ENCODE results near the gene UPK3B.
"Not testable (repeated sequence)": the region's sequence is repeated elsewhere in the genome, so short reads cannot be mapped to it uniquely, and the experiment has no call there.

The UPK3B gene

GRCh38 chr7:76509931-76510877 is at the start of gene UPK3B:
UPK3B (plus strand) TSS chr7:76510552; CDS start chr7:76510653, 101 bp downstream.
- no peak for DNase-seq

DNA sequence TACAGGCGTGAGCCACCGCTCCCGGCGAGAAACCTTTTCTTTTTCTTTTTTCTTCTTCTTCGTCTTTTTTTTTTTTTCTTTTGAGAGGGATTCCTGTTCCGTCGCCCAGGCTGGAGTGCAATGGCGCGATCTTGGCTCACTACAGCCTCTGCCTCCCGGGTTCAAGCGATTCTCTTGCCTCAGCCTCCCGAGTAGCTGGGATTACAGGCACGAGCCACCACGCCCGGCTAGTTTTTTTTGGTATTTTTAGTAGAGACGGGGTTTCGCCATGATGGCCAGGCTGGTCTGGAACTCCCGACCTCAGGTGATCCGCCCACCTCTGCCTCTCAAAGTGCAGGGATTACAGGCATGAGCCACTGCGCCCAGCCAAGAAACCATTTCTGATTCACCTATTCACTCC is 49.6 kb upstream of the UPK3B start:
- not testable (repeated sequence) for DNase-seq

DNA sequence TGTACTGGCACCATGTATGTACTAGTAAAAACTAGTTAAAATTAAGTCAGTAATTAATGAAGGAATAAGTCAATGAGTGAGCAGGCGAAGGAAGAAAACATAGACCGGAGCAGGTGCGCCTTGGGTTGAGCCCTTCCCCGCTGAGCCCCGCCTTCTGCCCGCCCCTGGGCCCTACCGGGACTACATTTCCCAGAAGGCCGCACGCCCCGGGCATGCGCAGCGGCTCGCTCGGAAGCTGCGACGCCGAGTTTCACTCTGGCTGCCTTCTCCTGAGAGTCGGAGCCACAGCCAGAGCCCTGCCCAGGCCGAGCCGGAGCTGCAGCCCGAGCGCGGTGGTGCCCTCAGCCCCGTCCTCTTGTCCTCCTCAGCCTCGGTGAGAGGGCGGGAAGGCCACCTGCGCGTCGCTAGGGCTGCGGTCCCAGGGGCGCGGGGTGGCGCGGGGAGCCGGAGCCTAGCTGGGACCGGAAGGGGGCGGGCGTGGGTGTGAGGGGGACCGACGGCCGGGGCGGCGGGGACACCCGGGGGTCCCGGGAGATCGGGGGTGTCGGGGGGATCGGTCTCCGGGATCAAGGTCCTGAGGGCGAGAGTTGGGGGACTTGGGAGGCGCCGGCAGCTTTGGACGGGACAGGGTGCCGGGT is 48.8 kb upstream of the UPK3B start, which contains the start of gene DTX2:
Gene DTX2, plus strand, starts transcription at position 246 of the 638 bp plus-strand sequence. CDS start 18,801 bp downstream, outside the sequence.
- DNase-seq: not testable (repeated sequence)

DNA sequence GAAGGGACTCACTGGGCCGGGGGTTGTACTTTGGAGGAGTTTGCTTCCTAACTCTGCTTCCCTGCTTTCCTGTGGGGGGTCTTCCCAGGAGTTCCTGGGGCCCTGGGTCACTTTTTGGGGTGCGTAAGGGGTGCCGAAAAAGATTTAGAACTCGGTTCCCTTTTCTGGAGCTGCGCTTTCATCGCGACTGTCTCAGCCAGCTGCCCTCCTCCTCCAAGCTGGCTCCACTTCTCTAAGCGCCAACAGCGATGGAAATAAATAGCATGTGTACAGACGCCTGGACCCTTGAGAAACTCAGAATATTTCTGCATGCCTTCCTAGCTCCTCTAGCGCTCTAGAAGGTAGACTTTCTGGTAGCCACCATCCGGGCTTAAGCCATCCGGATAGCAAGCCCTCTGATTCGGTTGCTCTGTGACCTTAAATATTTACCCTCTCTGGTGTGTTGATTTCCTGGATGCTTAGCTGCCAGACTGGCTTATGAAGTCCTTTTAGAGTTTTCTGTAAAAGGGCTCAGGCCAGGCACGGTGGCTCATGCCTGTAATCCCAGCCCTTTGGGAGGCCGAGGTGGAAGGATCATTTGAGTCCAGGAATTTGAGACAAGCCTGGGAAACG is 48.0 kb upstream of the UPK3B start:
- not testable (repeated sequence) for DNase-seq

GRCh38 chr7:76464959-76465358 is 45.4 kb upstream of the UPK3B start:
- not testable (repeated sequence) for DNase-seq

GRCh38 chr7:76465950-76466349 is 44.4 kb upstream of the UPK3B start:
- not testable (repeated sequence) for DNase-seq

- not testable (repeated sequence) for DNase-seq
These were observed 42.5 kb upstream of the UPK3B start for GRCh38 chr7:76467743-76468404.

- DNase-seq: not testable (repeated sequence)
These were observed 38.7 kb upstream of the UPK3B start for GRCh38 chr7:76471556-76472221.

DNA sequence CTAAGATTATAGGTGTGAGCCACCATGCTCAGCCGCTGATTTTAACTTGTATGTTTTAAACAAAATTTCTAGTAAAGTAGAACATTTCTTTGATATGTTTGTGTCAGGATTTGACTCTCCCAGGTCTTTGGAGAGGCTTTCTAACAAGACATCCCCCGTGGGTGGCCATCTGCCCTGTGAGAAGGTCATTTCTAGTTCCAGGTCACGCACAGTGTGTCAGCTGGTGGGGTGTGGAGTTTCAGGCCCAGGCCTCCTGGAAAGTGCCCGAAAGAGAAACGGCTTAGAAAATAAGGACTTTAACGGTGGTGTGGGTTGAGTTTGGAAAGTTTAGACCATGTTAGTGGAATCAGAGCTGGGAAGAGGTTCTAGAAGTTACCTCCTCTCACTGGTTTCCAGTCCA is 37.3 kb upstream of the UPK3B start:
- DNase-seq: not testable (repeated sequence)

- DNase-seq: not testable (repeated sequence)
These were observed 34.1 kb upstream of the UPK3B start for GRCh38 chr7:76476280-76476679.

DNA sequence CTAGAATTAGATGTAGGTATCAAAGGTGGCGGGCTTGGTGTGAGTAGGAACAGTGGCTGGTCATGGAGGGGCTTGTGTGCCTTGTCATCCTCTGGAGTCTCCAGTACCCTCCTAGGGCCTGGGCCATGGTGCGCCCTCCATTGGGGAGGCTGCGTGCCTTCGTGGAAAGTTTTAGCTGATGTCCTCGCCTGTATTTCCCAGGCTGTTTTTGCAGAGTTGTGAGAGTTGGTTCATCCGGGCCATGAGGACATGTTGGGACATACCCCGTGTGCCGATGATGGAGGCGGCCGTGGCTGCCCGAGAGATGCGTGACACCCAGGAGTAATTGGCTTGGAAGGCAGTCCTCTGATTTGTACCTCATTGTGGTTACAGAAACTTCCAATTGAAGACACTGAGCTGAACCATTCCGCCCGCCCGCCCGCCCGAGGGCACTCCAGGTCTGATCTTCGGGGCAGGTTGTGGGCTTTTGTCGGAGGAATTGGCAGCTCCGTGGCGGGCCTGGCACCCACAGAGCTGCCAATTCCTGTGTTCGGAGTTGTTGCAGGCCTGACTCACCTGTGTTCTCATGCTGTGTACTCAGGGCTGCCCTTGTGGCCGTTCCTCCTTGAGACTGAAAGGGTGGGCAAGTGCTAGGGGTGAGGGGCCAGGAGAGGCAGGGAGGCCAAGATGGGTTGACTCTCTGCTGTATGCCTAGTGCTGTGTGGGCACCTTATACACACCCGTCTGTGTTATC is 33.4 kb upstream of the UPK3B start:
- DNase-seq: not testable (repeated sequence)

DNA sequence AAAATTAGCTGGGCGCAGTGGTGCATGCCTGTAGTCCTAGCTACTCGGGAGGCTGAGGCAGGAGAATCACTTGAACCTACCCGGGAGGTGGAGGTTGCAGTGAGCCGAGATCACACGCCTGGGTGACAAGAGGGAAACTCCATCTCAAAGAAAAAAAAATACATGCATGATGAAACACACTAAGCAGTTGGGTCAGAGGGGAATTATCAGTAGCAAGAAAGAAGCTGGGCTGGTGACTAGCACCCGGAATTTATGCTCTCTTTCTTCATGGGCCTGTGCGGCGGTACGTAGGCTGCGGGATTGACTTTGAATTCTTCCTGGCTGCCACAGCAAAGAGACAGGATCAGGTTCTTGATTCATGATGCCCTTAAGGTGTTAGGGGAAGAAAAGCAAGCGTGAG is 30.7 kb upstream of the UPK3B start:
- DNase-seq: not testable (repeated sequence)

GRCh38 chr7:76480403-76481253 is 29.7 kb upstream of the UPK3B start:
- DNase-seq: not testable (repeated sequence)

GRCh38 chr7:76482660-76483059 is 27.7 kb upstream of the UPK3B start:
- DNase-seq: not testable (repeated sequence)

DNA sequence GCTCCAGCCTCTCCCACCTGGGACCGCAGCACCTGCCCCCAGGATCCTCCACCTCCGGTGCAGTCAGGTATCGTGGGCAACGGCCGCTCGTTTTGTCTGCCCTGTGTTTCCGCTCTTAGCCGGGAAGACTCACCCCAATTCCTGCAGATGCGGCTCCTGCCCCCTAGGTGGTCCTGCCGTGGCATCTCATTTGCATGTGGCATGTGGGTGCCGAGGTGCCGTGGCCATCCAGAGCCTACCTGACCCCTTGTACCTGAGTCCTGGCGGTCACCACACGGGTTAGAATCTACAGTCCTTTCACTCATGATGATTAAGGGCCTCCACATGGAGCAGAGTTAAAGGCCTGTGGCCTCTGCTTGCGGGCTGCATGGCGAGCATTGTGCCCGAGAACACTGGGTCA is 27.3 kb upstream of the UPK3B start:
- DNase-seq: not testable (repeated sequence)

DNA sequence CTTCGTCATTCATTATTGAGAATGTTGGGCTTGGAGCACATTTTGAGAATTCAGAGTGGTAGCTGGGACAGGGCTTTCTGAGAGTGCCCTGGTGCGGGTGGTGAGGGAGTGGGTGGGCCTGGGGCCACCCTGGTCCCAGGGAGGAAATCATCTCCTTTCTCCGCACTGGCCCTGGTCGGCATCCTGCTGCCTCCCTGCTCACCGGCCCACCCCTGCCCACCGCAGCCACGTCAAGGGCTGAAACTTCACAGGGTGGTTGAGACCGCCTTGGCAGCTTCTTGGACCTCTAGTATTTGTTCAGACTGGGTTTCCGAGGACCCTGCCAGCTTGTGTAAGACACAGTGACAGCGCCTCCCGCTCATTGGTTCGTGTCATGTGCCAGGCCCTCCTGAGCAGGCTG is 25.9 kb upstream of the UPK3B start:
- DNase-seq: not testable (repeated sequence)

DNA sequence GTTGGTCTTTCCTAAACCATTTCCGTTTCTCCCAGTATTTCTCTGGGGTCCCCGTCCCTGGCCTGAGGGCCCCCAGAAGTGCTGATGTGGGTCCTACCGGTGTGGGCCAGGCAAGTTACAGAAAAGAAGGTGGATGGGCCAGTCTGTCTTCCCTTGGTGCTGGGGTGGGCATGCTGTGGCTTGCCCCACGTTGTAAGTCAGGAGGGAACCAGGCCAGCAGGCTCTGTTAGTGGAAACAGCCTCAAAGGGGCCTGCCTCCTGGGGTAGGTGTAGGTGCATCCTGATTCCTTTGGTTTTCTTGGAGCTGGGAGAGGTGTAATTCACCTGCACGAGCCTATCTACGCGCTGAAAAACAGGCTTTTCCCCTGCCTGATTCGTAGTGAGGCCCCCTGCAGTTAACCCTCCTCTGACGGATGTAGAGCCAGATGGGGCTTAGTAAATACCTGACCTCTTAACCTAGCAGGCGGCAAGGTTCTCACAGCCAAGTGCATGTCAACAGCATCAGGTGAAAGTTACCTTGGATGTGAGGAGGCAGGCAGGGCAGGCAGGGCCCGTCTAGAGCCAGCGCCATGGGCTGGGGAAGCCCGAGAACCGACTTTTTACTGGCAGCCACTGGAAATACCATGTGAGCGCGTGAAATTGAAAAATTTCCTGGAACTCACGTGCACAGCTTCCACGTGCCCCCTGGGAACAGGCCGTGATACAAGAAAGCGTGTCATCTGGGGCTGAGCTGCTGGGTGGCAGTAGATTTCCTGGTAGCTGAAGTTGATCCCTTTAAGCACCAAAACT is 24.3 kb upstream of the UPK3B start:
- not testable (repeated sequence) for DNase-seq

DNA sequence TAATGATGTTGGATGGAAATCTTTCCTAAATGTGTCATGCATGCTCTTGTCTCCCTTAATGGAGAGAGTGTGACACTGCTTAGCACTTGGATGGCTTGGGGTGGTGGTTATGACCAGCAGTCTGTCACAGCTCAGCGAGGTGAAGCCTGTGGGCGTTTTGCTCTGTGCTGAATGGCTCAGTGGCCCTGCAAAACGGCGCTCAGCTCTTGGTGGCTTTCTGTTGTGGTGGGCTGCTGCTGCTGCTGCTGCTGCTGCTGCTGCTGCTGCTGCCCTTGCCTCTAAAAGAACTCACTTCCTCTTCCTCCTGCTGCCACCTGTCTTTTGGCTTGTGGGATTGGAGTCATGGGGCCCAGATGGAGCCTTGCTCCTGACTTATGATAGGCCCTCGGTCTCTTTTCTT is 23.7 kb upstream of the UPK3B start:
- not testable (repeated sequence) for DNase-seq

DNA sequence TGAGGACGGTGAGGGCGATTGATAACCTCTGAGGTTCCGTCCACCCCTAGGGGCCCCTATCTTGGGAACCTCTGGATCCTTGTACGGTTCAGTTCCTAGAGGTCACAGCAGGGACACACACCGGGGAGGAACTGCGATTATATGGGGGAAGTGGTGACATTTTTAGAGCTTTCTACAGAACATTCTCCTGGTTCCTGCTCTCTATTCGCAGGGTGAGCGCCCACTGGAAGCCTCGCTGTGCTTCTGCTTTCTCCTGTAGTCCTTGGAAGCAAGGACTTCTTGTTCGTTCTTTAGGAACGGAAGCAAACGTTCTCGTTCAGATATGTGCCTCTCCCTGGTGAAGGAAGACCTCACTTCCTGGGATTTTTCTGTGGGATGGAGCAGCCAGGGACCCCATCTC is 22.4 kb upstream of the UPK3B start:
- DNase-seq: not testable (repeated sequence)

DNA sequence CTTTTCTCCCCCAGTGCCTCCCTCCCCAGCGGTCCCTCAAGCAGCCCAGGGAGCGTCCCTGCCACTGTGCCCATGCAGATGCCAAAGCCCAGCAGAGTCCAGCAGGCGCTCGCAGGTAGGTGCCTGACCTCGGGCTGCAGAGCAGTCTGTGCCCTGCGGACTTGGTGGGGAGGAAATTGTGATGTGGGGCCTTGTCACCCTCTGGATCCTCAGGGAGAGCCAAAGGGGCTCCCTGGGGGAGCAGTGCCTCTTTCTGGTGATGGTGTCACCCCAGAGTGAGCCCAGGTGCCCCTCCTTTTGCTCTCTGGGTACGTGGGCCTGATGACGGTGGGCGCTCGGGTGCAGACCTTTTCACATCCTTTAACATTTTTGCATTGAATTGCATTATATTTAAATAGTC is 18.2 kb upstream of the UPK3B start:
- not testable (repeated sequence) for DNase-seq
